DOHH2 (cell line): ENCODE results near the gene PTPRT.

Experiments
- CTCF ChIP-seq: fragments of 200-600 bp; sonication (generic); IDR thresholded peaks from one replicate; pipeline ENCODE4 v1.5.1; 2014; ENCODE audit warnings: antibody characterized with exemption, mild to moderate bottlenecking, low read depth, low read length; ENCODE audit not compliant: poor library complexity, severe bottlenecking
- EZH2phosphoT487 ChIP-seq: fragments of 200-600 bp; sonication (generic); IDR thresholded peaks from 2 replicates; pipeline ENCODE4 v1.6.1; 2017; ENCODE audit warnings: borderline replicate concordance, mild to moderate bottlenecking, antibody characterized with exemption, low read length, moderate library complexity, mixed read lengths

GRCh38 chr20:42366626-42367025 lies 823.1 kb downstream of the PTPRT start:
- no peak for TF ChIP-seq CTCF
- no peak for TF ChIP-seq EZH2phosphoT487
